Heart right ventricle (tissue), 16 donors: ENCODE results near the gene SGCA. TPM values are rescaled to one million over a fixed set of nuclear protein-coding genes. Genes with fewer than 3 reads are reported as not detected.

Source experiments
- ATAC-seq, 8 donors: fragments of 200-7000 bp; cut with Tn5 transposase; one replicate each; pipeline ENCODE4 v1.9.1; 2020; ENCODE audit warnings: mild to moderate bottlenecking in 8 of 8, moderate library complexity in 8 of 8, moderate number of reproducible peaks in 1 of 8
- DNase-seq, 2 donors: peaks; one replicate each; pipeline ENCODE4 v3.0.0-alpha.2; 2020
- H3K27ac ChIP-seq, 10 donors: fragments of 200-600 bp; sonication (generic) in 2 of 10; one replicate each; pipeline versions ENCODE4 v1.5.0 to v1.8.0; 2020 to 2022; ENCODE audit warnings: mild to moderate bottlenecking in 3 of 10
- H3K27me3 ChIP-seq, 7 donors: fragments of 200-600 bp; one replicate each; pipeline ENCODE4 v1.8.0; 2021 to 2022; ENCODE audit warnings: mild to moderate bottlenecking in 2 of 7
- H3K36me3 ChIP-seq, 9 donors: fragments of 200-600 bp; sonication (generic) in 1 of 9; one replicate each; pipeline versions ENCODE4 v1.5.0 to v1.8.0; 2020 to 2022; ENCODE audit warnings: mild to moderate bottlenecking in 2 of 9
- H3K4me1 ChIP-seq, 9 donors: fragments of 200-600 bp; sonication (generic) in 1 of 9; one replicate each; pipeline versions ENCODE4 v1.5.0 to v1.8.0; 2020 to 2022; ENCODE audit warnings: mild to moderate bottlenecking in 4 of 9
- H3K4me3 ChIP-seq, 10 donors: fragments of 200-600 bp; sonication (generic) in 2 of 10; one replicate each; pipeline versions ENCODE4 v1.5.0 to v1.8.0; 2020 to 2022; ENCODE audit warnings: mild to moderate bottlenecking in 7 of 10, moderate library complexity in 2 of 10
- H3K9me3 ChIP-seq, 11 donors: fragments of 200-600 bp in 10 of 11; sonication (generic) in 2 of 11; one replicate each; pipeline versions ENCODE4 v1.5.0 to v1.8.0; 2013 to 2022; ENCODE audit warnings: mild to moderate bottlenecking in 2 of 11, control low read depth in 1 of 11, moderate library complexity in 1 of 11
- CTCF ChIP-seq, 9 donors: fragments of 200-600 bp; sonication (generic) in 2 of 9; IDR thresholded peaks; one replicate each; pipeline versions ENCODE4 v1.5.0 to v1.8.0; 2021 to 2022; ENCODE audit warnings: antibody characterized with exemption in 9 of 9, mild to moderate bottlenecking in 5 of 9, moderate library complexity in 1 of 9
- WGBS, 2 donors: extraction: QIAGEN DNeasy Blood & Tissue Kit; methylation state at CpG; one replicate each; pipeline ENCODE4 v1.1.7; 2013; ENCODE audit warnings: inconsistent platforms in 1 of 2; 5-methylcytosine and 5-hydroxymethylcytosine counted together
- intact Hi-C, 10 donors: fragments of 100-400 bp; cut with DNase I; formaldehyde crosslinking; loops; one replicate each; pipeline versions ENCODE4 v1.11.1 to v1.14.2; 2022
- polyA plus RNA-seq, 2 donors: library from polyadenylated mRNA; stranded (reverse); fragments of 200-250 nt; gene quantifications; one replicate each; pipeline ENCODE4 v1.2.3, GENCODE V29; 2013
- total RNA-seq, 10 donors: library from RNA; stranded (reverse); fragmentation: NEBNext Ultra II Directional in 3 of 10; extraction: Animal tissue kit (Norgen Biotek cat#: 25700) in 3 of 10; gene quantifications; one replicate each; pipeline versions ENCODE4 v1.2.1 to v1.2.4, GENCODE V29; 2021 to 2023
- donor health status: Arrhythmogenic right ventricular cardiomyopathy.
- donor health status: ischemic (EF 13 %, LVEDD 7.1; RV severe dilation, severe dysfunction).
- donor health status: healthy with polysubstance abuse.
- donor health status: DM: no; HTN: yes; CAD: no.
- donor health status: DM: no; HTN: no; CAD: no.
- donor health status: ischemic (EF 25% LVEDD 6.9; RV normal size, moderate dysfunction).
- donor health status: ischemic (EF 25% LVEDD 5.7; RV mildly dilated, moderate dysfunction).
- donor health status: healthy.
- donor health status: DM: yes; HTN: yes; CAD: no.
- donor health status: Ischemic cardiomyopathy.
- donor health status: ischemic (EF 35%, LVEDD 5.7; RV mildly dilated, moderate dysfunction).
- donor health status: nonischemic (EF 11% LVEDD 7.7; RV severe dilation, severe dysfunction).
- donor health status: DM: yes; HTN: yes; CAD: no.
- donor health status: PGD.
- donor health status: ischemic (EF 29% LVEDD 5.4; RV normal size, mild dysfunction).
- donor health status: nonischemic (EF 23%, LVEDD 6.1; RV moderate dilation, normal function).

Gene SGCA
- total and polyA plus RNA-seq, 12 donors: 136 to 314 (median 158) TPM

DNA sequence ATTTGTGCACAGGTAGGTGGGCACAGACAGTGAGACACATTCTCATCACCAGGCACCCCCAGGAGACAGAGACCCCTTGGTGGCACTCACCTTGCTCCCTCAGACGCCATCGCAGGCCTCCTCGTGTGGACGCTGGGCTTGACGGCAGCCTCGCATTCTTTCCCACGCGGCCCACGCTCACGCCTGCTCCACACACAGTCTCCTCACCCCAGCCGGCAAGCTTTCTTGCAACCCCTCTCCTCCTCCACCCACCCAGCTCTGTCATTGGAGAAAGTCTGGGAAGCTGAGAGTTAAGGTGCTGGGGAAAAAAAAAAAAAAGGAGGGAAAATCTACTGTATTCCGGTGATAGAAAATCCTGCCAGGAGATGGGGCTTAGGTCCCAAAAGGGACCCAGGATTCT is 14.8 kb downstream of the SGCA start:
- TF ChIP-seq CTCF (IDR thresholded peaks at IDR 0.05): no peak
- H3K27me3 ChIP-seq: no peaks in the 10 kb centered on the region
- intact Hi-C loops: no loop called here
- 82 to 83% methylated on average over 12 of the region's 12 CpGs for whole genome bisulfite sequencing, 2 donors
- H3K36me3 ChIP-seq: peaks cover 0 to 11% (median under 1%) of the 10 kb centered on the region in 9 donors
- no peaks in the 10 kb centered on the region for H3K9me3 ChIP-seq
- no peak overlapping the region for H3K4me3 ChIP-seq
- no peak for DNase-seq
- no peak for ATAC-seq
- peaks cover 21 to 48% (median 32%) of the 10 kb centered on the region in 9 donors for H3K4me1 ChIP-seq
- H3K27ac ChIP-seq: no peak overlapping the region

GRCh38 chr17:50181144-50181543 is 15.3 kb downstream of the SGCA start:
- H3K27me3 ChIP-seq: no peaks in the 10 kb centered on the region
- peaks cover 21 to 48% (median 27%) of the 10 kb centered on the region in 9 donors for H3K4me1 ChIP-seq
- DNase-seq (no peak), ATAC-seq (no peak)
- intact Hi-C loops: no loop called here
- H3K4me3 ChIP-seq: no peak overlapping the region
- no peak overlapping the region for H3K27ac ChIP-seq
- no peaks in the 10 kb centered on the region for H3K9me3 ChIP-seq
- no peak for TF ChIP-seq CTCF (IDR thresholded peaks at IDR 0.05)
- H3K36me3 ChIP-seq: peaks cover 0 to 16% (median 6%) of the 10 kb centered on the region in 9 donors
- 91 to 94% methylated on average over 13 of the region's 13 CpGs for WGBS, 2 donors

DNA sequence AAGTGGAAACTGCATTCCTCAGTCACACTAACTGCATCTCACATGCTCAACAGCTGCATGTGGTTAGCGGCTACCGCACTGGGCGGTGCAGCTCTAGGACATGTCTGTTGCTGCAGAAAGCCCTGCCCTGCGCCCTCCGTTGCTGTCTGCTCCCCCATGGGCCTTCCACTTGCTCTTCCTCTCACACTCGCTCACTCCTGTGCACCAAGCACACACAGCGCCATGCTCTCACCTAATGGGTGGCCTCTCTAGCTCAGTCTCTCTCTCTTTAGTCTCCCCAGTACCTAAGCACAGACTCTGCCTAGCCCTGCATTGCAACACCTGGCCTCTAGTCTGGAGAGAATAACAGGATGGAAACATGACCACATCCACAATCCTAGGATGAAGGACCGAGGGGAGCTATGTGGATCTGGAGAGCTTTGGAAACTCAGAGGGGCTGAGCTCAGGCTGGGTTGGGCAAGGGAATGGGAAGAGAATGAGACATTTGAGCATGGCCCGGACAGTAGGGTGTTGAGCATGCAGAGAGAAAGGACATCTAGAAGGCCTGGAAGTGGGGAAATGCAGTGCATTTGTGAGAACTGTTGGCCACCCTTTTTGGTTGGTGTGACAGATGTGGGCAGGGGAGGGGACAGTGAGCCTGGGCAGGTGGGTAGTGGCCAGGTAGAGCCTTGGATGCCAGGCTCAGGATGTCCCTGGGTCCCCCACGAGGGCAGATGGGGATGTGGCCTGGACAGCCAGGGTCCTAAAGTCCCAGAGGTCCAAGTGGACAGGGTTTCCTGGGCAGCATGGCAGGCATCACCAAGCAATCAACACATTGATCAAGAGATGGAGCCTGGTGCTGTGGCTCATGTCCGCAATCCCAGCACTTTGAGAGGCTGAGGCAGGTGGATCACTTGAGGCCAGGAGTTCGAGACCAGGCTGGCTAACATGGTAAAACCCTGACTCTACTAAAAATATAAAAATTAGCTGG is 16.1 kb downstream of the SGCA start:
- 80 to 82% methylated on average over 12 of the region's 12 CpGs for WGBS, 2 donors
- no peaks in the 10 kb centered on the region for H3K27me3 ChIP-seq
- peaks cover 17 to 41% (median 21%) of the 10 kb centered on the region in 9 donors for H3K4me1 ChIP-seq
- TF ChIP-seq CTCF (IDR thresholded peaks at IDR 0.05): no peak
- intact Hi-C loops: no loop called here
- no peaks in the 10 kb centered on the region for H3K9me3 ChIP-seq
- peak overlapping the region in 2 of 10 donors; percentile 4 to 7 for H3K27ac ChIP-seq
- DNase-seq (no peak), ATAC-seq (no peak)
- H3K36me3 ChIP-seq: peaks cover 0 to 23% (median 8%) of the 10 kb centered on the region in 9 donors
- H3K4me3 ChIP-seq: no peak overlapping the region

DNA sequence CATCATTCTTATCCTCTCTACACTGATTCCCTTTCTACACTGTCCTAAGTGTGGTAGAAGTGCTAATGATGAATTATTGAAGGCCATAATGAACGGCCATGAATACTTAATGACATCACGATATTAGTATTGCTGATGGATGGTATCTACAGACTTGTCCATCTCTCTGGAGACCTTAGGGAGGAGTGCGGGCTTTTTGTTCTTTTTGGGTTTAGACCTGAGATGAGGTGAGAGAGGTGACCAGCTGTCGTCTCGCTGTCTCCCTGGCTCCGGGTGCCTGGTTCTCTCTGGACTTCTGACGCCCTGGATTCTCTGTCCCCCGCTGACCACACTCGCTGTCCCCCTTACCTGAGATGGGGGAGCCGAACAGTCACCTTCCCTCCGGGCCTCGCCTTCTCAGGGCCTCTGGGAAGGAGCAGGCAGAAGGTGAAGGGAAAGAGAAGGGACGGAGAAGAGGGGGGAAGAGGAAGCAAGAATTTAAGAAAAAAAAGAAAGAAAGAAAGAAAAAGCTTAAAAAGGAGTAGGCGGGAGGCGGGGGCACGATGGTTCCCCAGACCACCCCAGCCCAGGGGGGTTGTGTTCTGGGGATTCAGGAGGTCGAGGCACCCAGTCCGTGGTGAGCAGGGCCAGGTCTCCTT is 17.1 kb downstream of the SGCA start:
- peaks cover 10 to 31% (median 11%) of the 10 kb centered on the region in 9 donors for H3K4me1 ChIP-seq
- H3K4me3 ChIP-seq: no peak overlapping the region

More for the DNA sequence above, 17.1 kb downstream of the SGCA start:
- no peak for TF ChIP-seq CTCF (IDR thresholded peaks at IDR 0.05)
- Histone ChIP-seq H3K27me3 (no peaks in the 10 kb centered on the region), H3K9me3 (no peaks in the 10 kb centered on the region), H3K36me3 (peaks cover 0 to 33% (median 8%) of the 10 kb centered on the region in 9 donors), H3K27ac (peak overlapping the region in 1 of 10 donors; percentile 36)
- intact Hi-C loops: no loop called here
- DNase-seq (no peak), ATAC-seq (no peak)
- WGBS, 2 donors: 79 to 87% methylated on average over 18 of the region's 18 CpGs
